SH-SY5Y (cell line): ENCODE results near the gene ATP6V0A4.

Experiments
- GATA2 ChIP-seq: IDR thresholded peaks from 2 replicates; pipeline ENCODE4 v1.6.1; 2011; ENCODE audit warnings: mild to moderate bottlenecking, low read depth, low read length
- GATA3 ChIP-seq: IDR thresholded peaks from 2 replicates; pipeline ENCODE4 v1.6.1; 2011; ENCODE audit warnings: low read depth, mild to moderate bottlenecking, low read length, moderate library complexity

DNA sequence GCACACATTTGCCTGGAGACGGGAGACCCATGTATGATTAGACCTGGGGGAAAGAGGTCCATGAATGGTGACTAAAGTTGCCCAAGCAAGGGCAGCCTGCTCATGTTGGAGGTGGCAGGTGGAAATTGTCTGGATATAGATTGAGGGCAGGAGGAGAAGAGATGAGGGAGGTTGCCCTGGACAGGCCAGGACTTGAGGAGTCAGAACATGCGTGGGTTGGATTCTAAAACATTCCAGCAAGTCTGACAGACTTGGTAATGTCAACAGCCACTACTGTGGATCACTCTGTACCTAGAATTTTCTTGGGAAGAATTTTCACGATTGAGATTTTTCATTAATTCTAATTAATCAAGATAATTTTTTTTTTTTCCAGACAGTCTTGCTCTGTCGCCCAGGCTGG is 77.7 kb downstream of the ATP6V0A4 start:
- TF ChIP-seq GATA3, result no peak
- TF ChIP-seq GATA2, result no peak
